GM12892 (cell line): ENCODE measurements around the gene FOXC1.

Source experiments
- POLR2A ChIP-seq: IDR thresholded peaks from 2 replicates; pipeline ENCODE4 v1.6.1; 2011; ENCODE audit warnings: low read depth, low read length, control low read depth
- POLR2AphosphoS5 ChIP-seq: IDR thresholded peaks from 2 replicates; pipeline ENCODE4 v1.6.1; 2011; ENCODE audit warnings: low read depth, low read length, control low read depth
- TAF1 ChIP-seq: IDR thresholded peaks from 2 replicates; pipeline ENCODE4 v1.6.1; 2011; ENCODE audit warnings: low read depth, mild to moderate bottlenecking, control low read depth, low read length, borderline replicate concordance

DNA sequence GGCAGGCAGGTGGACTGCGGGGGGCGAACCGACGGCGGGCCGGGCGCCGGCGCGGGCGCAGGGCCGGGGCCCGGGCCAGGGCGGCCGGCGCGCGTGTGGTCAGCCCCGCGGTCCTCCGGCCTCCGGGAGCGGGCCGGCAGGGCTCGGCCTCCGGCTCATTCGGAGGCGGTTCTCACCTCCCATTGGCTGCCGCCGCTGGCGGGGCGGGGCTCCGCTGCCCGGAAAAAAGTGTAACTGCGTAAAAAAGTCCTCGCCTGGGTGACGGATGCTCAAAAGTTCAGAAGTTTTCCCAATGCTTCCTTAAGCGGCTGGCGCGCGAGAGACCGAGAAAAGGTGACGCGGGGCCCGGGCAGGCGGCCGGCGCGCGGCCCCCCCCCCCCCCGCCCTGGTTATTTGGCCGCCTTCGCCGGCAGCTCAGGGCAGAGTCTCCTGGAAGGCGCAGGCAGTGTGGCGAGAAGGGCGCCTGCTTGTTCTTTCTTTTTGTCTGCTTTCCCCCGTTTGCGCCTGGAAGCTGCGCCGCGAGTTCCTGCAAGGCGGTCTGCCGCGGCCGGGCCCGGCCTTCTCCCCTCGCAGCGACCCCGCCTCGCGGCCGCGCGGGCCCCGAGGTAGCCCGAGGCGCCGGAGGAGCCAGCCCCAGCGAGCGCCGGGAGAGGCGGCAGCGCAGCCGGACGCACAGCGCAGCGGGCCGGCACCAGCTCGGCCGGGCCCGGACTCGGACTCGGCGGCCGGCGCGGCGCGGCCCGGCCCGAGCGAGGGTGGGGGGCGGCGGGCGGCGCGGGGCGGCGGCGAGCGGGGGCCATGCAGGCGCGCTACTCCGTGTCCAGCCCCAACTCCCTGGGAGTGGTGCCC, at the start of gene FOXC1:
- TF ChIP-seq POLR2A (no peak), POLR2AphosphoS5 (no peak), TAF1 (no peak)
